SU-DHL-6 (cell line): ENCODE data around the gene DPPA5.

ENCODE experiments used
- CTCF ChIP-seq: fragments of 200-600 bp; sonication (generic); IDR thresholded peaks from one replicate; pipeline ENCODE4 v1.5.1; 2017; ENCODE audit warnings: antibody characterized with exemption, mild to moderate bottlenecking, low read length, moderate library complexity; ENCODE audit not compliant: insufficient read depth, poor library complexity, severe bottlenecking
- EZH2phosphoT487 ChIP-seq: fragments of 200-600 bp; sonication (generic), shearing (Covaris generic); conservative IDR thresholded peaks from 2 replicates; pipeline ENCODE4 v1.6.1; 2018; ENCODE audit warnings: mild to moderate bottlenecking, antibody characterized with exemption, low read length, moderate library complexity, mixed read lengths

- TF ChIP-seq CTCF (no peak), EZH2phosphoT487 (no peak)
These were observed 34.9 kb upstream of the DPPA5 start for GRCh38 chr6:73388800-73389512.
